ENCODE results near the gene GRM4.

The GRM4 gene

GRCh38 chr6:34154668-34155447, 9.0 kb upstream of the GRM4 start:
- Histone ChIP-seq H3K4me1 (ENCODE audit: low read depth, poor library complexity, severe bottlenecking) (no peaks in the 10 kb centered on the region), H3K4me3 (IDR thresholded peaks at IDR 0.05; ENCODE audit: insufficient read depth, low read depth, low read length) (no peak overlapping the region), H3K4me2 (peak overlapping the region; percentile 57), H2AFZ (ENCODE audit: low read depth) (peak overlapping the region; percentile 61; the same call in 1 of the 2 replicates), H3K79me2 (ENCODE audit: insufficient read depth, low read depth) (no peaks in the 10 kb centered on the region), H3K27me3 (ENCODE audit: insufficient read depth, low read depth) (peaks cover 64% of the 10 kb centered on the region), H3K27ac (no peak overlapping the region), H4K20me1 (ENCODE audit: insufficient read depth) (no peaks in the 10 kb centered on the region), H3K36me3 (ENCODE audit: insufficient read depth) (no peaks in the 10 kb centered on the region), H3K9ac (no peak overlapping the region)
- TF ChIP-seq CTCF (conservative IDR thresholded peaks at IDR 0.05; ENCODE audit: low read depth, low read length), result peak; percentile 87

- Histone ChIP-seq H2AFZ (ENCODE audit: low read depth) (no peak overlapping the region), H3K27ac (no peak overlapping the region), H3K4me1 (ENCODE audit: low read depth, poor library complexity, severe bottlenecking) (no peaks in the 10 kb centered on the region), H3K9ac (no peak overlapping the region), H3K4me2 (no peak overlapping the region), H3K27me3 (ENCODE audit: insufficient read depth, low read depth) (peaks cover 66% of the 10 kb centered on the region), H3K79me2 (ENCODE audit: insufficient read depth, low read depth) (no peaks in the 10 kb centered on the region), H4K20me1 (ENCODE audit: insufficient read depth) (no peaks in the 10 kb centered on the region), H3K4me3 (IDR thresholded peaks at IDR 0.05; ENCODE audit: insufficient read depth, low read depth, low read length) (no peak overlapping the region), H3K36me3 (ENCODE audit: insufficient read depth) (no peaks in the 10 kb centered on the region)
- TF ChIP-seq CTCF (conservative IDR thresholded peaks at IDR 0.05; ENCODE audit: low read depth, low read length), result no peak
Measured at GRCh38 chr6:34152806-34153520, 7.1 kb upstream of the GRM4 start.

- H3K9ac ChIP-seq, result no peak overlapping the region
- no peaks in the 10 kb centered on the region for H3K79me2 ChIP-seq (ENCODE audit: insufficient read depth, low read depth)
- H3K4me1 ChIP-seq (ENCODE audit: low read depth, poor library complexity, severe bottlenecking), result no peaks in the 10 kb centered on the region
- no peak overlapping the region for H3K27ac ChIP-seq
- H3K27me3 ChIP-seq (ENCODE audit: insufficient read depth, low read depth), result peaks cover 58% of the 10 kb centered on the region
- H3K4me3 ChIP-seq (IDR thresholded peaks at IDR 0.05; ENCODE audit: insufficient read depth, low read depth, low read length), result no peak overlapping the region
- no peaks in the 10 kb centered on the region for H3K36me3 ChIP-seq (ENCODE audit: insufficient read depth)
- TF ChIP-seq CTCF (conservative IDR thresholded peaks at IDR 0.05; ENCODE audit: low read depth, low read length), result no peak
- no peak overlapping the region for H3K4me2 ChIP-seq
- no peak overlapping the region for H2AFZ ChIP-seq (ENCODE audit: low read depth)
- H4K20me1 ChIP-seq (ENCODE audit: insufficient read depth), result no peaks in the 10 kb centered on the region
Measured at GRCh38 chr6:34152042-34152524, 6.2 kb upstream of the GRM4 start.

- Histone ChIP-seq H3K27me3 (ENCODE audit: insufficient read depth, low read depth) (peaks cover 56% of the 10 kb centered on the region), H3K27ac (no peak overlapping the region), H3K36me3 (ENCODE audit: insufficient read depth) (no peaks in the 10 kb centered on the region), H3K9ac (no peak overlapping the region), H4K20me1 (ENCODE audit: insufficient read depth) (no peaks in the 10 kb centered on the region), H2AFZ (ENCODE audit: low read depth) (no peak overlapping the region), H3K4me2 (no peak overlapping the region), H3K79me2 (ENCODE audit: insufficient read depth, low read depth) (no peaks in the 10 kb centered on the region), H3K4me1 (ENCODE audit: low read depth, poor library complexity, severe bottlenecking) (no peaks in the 10 kb centered on the region), H3K4me3 (IDR thresholded peaks at IDR 0.05; ENCODE audit: insufficient read depth, low read depth, low read length) (no peak overlapping the region)
- TF ChIP-seq CTCF (conservative IDR thresholded peaks at IDR 0.05; ENCODE audit: low read depth, low read length), result no peak
Measured at GRCh38 chr6:34151321-34152041, 5.6 kb upstream of the GRM4 start.
